Stimulated activated CD4-positive, alpha-beta T cell treated with anti-CD3 and anti-CD28 coated beads, Interleukin-15, amount 100 ng/mL, for 48 hours (primary cell): ENCODE measurements around the gene POLR2L.
A peak's percentile ranks its signal among the peaks of the same experiment; 100 is the strongest.

ENCODE experiments used
- DNase-seq, 2 donors: peaks; one replicate each; pipeline ENCODE4 v3.0.0-alpha.2; 2020; ENCODE audit warnings: low read depth in 2 of 2

Gene POLR2L

DNA sequence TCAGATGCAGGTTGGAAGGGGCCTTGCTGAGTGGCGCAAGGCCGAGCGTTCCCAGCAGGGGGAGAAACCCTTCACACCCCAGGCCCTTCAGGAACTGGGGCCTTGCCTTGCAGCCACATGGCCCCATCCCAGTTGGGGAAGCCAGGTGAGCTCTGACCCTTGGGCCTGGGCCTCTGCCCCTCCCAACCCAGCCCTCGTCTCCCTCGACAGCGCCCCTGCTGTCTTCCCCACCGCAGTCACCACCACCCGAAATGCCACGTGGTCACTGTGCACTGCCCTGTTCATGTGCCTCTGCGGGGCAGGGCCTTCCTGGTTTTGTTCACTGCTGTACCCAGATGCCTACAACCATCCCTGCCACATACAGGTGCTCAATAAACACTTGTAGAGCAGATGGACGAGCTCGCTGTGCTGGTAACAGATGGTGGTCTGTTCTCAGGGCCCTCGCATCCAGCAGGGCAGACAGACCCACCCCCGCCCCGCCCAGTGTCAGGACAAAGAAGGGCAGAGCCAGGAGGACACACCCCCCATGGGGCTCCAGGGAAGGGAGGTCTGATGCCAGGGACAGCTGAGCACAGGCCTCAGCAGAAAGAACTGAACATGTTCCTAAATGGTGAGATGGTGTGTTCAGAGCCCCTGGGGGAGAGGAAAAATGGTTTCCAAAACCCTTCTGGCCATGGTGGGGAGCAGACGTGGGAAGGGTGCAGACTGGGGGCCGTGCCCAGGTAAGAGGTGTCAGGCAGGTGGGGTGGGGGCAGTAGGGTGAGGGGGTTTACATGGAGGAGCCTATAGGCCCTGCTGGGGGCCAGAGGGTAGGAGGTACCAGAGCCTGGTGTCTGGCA, 3.7 kb downstream of the POLR2L start:
- DNase-seq, result no peak

DNA sequence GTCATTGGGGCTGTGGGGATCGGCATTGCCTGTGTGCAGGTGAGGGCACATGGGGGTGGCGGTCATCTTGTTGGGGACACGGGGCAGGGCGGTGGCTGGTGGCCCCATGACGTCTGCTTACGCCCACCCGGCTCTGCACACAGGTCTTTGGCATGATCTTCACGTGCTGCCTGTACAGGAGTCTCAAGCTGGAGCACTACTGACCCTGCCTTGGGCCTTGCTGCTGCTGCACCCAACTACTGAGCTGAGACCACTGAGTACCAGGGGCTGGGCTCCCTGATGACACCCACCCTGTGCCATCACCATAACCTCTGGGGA, 4.4 kb downstream of the POLR2L start:
- no peak for DNase-seq

DNA sequence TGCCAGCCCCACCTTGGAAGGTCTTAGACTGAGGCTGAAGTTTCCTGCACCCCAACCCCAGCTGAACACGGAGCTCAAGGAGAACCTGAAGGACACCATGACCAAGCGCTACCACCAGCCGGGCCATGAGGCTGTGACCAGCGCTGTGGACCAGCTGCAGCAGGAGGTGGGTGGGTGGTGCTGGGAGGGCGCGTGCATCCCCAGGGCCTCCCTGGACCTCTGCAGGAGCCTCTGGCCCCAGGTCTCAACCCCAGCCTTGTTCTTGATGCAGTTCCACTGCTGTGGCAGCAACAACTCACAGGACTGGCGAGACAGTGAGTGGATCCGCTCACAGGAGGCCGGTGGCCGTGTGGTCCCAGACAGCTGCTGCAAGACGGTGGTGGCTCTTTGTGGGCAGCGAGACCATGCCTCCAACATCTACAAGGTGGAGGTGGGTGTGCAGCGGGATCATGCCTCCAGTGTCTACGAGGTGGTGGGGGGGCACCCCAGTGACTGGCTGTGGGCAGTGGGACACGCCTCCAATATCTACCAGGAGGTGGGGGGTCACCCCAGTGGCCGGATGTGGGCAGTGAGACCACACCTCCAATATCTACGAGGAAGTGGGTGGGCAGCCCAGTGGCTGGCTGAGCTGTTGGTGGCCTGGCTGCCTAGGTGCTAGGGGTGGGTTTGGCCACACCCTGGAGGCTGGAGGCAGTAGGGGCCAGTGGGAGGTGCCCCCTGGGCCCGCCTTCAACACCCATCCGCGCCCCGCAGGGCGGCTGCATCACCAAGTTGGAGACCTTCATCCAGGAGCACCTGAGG, 4.9 kb downstream of the POLR2L start:
- no peak for DNase-seq

- DNase-seq, result no peak
Measured at GRCh38 chr11:836700-837099, 5.6 kb downstream of the POLR2L start.

DNA sequence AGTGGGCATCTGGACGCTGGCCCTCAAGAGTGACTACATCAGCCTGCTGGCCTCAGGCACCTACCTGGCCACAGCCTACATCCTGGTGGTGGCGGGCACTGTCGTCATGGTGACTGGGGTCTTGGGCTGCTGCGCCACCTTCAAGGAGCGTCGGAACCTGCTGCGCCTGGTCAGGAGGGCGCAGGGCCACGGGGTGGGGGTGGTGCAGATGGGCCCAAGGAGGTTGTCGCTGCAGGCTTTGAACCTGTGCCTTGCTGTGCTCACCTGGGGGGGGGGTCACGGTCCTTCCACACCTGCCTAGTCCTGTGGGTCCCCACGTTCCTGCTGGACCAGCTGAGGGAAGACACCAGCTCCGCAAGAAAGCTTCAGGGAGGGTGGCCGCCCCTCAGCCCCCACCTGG, 6.1 kb downstream of the POLR2L start:
- no peak for DNase-seq

DNA sequence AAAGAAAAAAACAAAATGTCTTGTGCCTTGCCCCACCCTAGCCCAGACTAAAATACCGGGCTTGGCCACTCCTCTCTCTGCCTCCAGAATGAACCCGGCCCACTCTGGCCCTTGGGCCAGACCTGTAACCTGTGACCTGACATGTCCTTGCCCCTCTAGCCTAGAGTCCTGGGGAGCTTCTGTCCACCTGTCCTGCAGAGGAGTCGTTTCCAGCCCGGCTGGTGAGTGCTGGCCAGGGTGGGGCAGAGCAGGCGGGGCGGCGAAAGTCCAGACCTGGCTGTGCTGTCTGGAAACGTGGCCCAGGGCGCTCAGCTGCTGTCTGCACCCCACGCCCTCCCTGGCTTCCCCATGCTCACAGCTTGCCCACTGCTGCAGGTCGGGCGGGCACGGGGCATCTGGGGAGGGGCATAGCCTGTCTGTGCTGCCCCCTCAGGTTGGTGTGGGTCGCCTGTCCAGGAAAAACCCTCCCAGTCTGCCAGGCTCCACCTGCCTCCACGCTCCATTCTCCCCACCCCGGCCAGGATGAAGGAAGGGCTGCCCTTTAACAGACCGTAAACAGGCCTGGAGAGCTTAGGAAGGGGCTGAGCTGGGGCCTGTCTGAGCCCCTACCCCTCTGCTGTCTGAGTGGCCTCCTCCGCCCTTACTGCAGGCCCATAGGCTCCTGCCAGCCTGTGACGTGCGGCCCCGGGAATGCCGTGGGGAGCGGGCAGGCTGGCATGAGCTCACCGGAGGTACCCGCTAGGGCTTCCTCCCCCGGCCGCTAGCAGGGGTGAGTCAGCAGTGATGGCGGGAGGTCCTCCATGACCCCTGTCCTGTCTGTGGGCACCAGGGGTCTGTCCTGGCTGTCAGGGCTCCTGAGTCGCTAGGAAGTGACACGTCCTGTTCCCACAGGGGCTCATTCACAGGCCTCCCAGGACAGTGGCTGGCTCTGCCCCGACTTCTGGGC, 7.7 kb downstream of the POLR2L start:
- no peak for DNase-seq

GRCh38 chr11:833849-834311, 8.4 kb downstream of the POLR2L start:
- no peak for DNase-seq

- DNase-seq, result no peak
Measured at GRCh38 chr11:833114-833791, 9.1 kb downstream of the POLR2L start.

GRCh38 chr11:832529-833113, 9.7 kb downstream of the POLR2L start, which contains the start of gene CD151:
Gene CD151 (plus strand): TSS chr11:832952. CDS start chr11:836070, 3,118 bp downstream.
- no peak for DNase-seq

DNA sequence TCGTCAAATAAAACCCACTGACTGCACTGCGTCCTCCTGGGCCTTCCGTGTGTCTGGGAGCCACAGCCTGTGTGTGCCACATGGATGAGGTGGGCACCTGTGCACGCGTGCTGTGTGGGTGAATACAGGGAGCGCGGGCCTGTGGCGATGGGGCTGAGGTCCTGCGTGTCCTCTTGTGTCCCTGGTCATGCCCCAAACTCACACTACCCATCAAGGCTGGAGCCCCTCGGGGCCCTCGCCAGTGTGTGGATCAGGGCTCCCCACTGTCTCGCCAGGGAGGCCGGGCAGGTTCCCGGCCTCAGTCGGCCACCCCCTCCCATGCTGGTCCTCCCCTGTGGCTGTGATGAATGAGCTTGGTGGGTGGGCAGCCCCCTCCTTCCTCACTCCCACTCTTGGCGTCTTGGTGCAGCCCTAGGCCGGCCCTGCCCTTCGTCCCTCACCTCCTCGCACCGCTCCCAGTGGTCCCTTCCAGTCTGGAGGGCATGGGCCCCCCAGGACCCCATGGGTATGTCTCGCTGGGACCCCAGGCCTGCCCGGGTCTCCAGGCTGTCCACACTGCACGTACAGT, 10.3 kb downstream of the POLR2L start:
- DNase-seq, result no peak

DNA sequence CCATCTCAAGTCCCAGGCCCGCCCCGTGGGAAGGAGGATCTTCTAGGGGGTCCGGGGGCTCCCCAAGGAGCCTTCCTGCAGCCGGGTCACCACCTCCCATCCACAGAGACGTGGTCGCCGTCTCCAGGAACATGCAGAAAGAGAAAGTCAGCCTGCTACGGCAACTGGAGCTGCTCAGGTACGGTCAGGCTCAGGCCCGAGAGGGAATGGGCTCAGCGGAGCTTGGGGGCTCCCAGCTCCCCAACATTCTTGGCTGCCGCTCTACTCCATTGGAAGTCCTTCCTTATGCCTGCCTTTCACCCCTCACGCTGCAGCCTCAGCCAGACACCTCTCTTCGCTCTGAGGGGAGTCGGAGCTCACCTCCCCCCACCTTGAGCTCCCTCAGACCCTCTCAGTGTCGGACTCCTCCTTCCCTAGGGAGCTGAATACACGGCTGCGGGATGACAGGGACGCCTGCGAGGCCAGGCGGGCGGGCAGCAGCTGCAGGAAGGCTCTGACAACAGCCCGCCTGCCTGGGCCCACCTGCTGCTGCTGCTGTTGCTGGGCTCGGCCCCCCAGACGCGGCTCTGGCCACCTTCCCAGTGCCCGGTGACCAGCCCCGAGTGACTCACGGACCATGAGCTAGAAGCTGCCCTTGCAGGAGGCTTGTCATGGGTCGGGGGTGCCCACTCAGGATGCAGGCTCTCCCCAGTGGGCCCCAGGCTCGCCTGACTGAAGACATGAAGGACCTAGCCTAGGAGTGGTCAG, 11.0 kb downstream of the POLR2L start:
- no peak for DNase-seq

DNA sequence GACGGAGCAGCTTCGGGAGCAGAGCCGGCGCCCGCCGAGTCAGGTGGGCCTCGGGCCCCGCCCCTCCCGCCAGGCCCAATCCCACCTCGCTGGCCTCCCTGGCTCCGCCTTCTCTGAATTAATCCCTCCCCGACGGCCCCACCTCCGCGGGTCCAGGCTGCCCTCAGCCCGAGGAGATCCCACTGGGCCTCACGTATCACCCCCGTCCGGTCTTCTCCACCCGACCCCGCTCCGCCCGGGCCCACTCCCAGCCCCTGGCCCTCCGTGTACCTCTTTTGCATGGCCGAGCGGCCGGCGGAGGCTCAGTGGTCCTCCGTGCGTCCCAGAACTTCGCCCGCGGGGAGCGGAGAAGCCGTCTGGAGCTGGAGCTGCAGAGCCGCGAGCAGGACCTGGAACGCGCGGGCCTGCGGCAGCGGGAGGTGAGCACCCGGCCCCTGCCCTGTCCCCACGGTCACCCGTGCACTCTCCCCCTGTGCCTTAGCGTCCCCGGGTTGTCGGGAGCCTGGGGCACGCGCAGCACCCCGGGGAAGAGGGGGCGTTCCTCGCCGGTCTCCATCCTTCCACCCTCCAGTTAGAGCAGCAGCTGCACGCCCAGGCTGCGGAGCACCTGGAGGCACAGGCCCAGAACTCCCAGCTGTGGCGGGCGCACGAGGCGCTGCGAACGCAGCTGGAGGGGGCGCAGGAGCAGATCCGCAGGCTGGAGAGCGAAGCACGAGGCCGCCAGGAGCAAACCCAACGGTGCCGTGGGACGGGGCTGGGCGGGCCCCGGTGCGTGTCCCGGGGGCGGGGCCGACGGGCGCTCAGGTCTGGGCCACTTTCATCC, 11.8 kb downstream of the POLR2L start:
- DNase-seq, result peak in 1 of 2 donors; percentile 56

DNA sequence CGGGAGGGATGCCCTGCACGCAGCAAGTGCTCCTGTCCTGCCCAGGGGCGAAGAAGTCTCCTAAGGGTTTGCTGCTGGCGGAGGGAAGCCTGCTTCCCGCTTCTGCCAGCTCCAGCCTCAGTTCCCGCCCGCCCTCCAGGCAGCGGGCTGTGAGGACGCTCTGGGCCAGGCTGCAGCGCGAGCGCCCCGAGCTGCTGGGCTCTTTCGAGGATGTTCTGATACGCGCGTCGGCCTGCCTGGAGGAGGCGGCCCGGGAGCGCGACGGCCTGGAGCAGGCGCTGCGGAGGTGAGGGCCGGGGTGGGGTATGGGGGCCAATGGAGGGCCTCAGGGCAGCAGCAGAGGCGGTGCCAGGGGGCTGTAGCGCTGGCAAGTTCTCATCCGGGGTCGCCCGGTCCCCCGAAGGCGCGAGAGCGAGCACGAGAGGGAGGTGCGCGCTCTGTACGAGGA, 12.5 kb downstream of the POLR2L start:
- DNase-seq, result no peak

- DNase-seq, result no peak
Measured at GRCh38 chr11:829176-829846, 13.0 kb downstream of the POLR2L start.

DNA sequence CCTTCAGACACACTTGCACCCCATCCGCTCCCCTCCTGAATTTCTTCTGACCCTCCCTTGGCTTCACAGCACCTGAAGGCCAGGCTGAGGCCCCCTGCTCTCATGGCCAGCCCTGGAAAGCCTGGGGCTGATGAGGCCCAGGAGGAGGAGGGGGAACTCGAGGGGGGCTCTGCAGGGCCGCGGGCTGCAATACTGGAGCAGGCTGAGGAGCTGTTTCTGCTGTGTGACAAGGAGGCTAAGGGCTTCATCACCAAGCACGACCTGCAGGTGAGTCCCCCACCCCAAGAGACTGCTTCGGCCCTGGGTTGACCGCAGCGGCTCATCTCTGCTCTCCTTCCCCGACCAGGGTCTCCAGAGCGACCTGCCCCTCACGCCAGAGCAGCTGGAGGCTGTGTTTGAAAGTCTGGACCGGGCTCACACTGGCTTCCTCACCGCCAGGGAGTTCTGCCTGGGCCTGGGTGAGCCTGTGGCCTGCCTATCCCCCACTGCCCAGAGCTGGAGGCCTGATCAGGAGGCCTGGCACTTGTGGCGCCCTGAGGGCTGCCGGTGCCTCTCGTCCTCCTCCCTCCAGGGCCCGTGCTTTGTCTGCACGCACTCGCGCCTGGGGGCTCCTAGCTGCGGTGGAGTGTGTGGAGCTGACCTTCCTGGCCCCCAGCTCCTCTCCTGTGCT, 13.7 kb downstream of the POLR2L start:
- no peak for DNase-seq

DNA sequence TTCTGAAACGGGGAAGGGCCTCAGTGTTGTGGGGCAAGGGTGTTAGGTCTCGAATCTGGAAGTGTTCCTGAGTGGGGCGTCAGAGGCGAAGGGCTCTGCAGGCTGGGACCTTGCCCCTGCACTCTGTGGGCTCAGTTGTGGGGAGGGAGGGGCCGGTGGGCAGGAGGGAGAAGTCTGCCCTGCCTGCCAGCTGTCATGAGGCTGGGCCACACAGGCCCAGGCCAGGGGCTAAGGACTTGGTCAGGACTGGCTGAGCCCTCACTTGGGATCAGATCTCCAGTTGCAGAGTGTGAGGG, 14.5 kb downstream of the POLR2L start, which contains the start of gene CRACR2B:
CRACR2B (plus strand) TSS at position 23 of the 296 bp plus-strand sequence. CDS start 689 bp downstream, outside the sequence.
- DNase-seq, result no peak

DNA sequence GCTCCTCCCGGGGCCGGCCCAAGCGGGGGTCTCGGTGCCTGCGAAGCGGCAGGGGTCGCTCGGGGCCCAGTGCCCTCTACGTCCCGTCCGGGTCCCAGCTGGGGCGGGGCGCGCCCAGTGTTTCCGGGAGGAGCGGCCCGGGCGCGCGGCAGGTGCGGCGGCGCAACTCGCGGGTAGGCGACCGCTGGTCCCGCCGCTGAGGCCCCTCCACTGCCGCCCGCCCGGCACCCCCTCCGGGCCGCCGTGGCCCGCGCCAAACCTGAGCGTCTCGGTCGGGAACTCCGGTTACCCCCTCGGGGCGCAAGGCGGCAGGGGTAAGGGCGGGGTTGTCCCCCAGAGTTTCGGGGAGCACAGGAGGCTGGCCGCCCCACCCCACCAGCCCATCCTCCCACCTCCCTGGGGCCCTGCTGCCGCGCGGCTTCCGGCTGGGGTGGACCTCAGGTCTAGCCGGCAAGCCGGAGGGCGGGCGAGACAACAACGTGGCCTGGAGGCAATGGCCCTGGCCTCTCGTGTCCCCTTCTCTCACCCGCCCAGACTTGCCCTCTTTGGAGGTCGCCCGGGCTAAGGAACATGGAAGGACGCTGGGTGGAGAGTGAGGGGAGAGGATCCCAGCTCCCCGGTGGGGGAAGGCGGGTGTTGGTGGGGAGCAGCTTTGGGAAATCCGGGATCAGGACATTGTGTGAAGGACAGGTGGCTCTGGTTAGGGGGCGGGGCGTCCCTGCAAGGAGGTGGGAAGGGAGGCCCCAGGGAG, 15.0 kb downstream of the POLR2L start:
- no peak for DNase-seq
